CD4-positive, alpha-beta T cell (primary cell): ENCODE results near the gene IGF2BP2. TPM values are rescaled to one million over a fixed set of nuclear protein-coding genes. Genes with fewer than 3 reads are reported as not detected.

Experiments
- ATAC-seq: fragments of 200-7000 bp; cut with Tn5 transposase; one replicate; pipeline ENCODE4 v1.10.0; 2022; ENCODE audit warnings: mild to moderate bottlenecking; ENCODE audit not compliant: poor library complexity
- CTCF ChIA-PET: fragments of 350-600 bp; sonication (Branson Sonifier 250); formaldehyde crosslinking; loops from one replicate; lab custom pipeline; 2021; ENCODE audit warnings: antibody characterized with exemption, inconsistent platforms; lab: Charles Lee
- POLR2A ChIA-PET: fragments of 350-600 bp; sonication (Branson Sonifier 250); formaldehyde crosslinking; loops from one replicate; lab custom pipeline; 2021; ENCODE audit warnings: antibody characterized with exemption, inconsistent platforms; lab: Charles Lee
- DNase-seq, 14 experiments: peaks; one replicate each; pipeline ENCODE4 v3.0.0-alpha.2; 2013 to 2020; ENCODE audit warnings: mixed read lengths in 2 of 14
- H3K27ac ChIP-seq, 2 donors: one replicate each; pipeline versions ENCODE4 v1.5.1 to v1.7.0; 2013; ENCODE audit warnings: low read length in 2 of 2, low read depth in 1 of 2, mild to moderate bottlenecking in 1 of 2
- H3K27me3 ChIP-seq, 2 experiments: 1 replicate in 1 of 2; 2 replicates in 1 of 2; pipeline versions ENCODE4 v1.6.1 to v1.7.0; 2013; ENCODE audit warnings: low read length in 2 of 2, control low read depth in 1 of 2, mild to moderate bottlenecking in 1 of 2, moderate library complexity in 1 of 2; ENCODE audit not compliant: insufficient read depth in 2 of 2, control insufficient read depth in 1 of 2
- H3K36me3 ChIP-seq: one replicate; pipeline ENCODE4 v1.6.1; 2013; ENCODE audit warnings: low read length, control low read depth; ENCODE audit not compliant: insufficient read depth
- H3K4me1 ChIP-seq: one replicate; pipeline ENCODE4 v1.6.1; 2013; ENCODE audit warnings: low read length, control low read depth; ENCODE audit not compliant: insufficient read depth
- H3K4me3 ChIP-seq: one replicate; pipeline ENCODE4 v1.5.1; 2013; ENCODE audit warnings: mild to moderate bottlenecking, low read length, moderate library complexity
- H3K9me3 ChIP-seq, 2 experiments: 1 replicate in 1 of 2; 2 replicates in 1 of 2; pipeline versions ENCODE4 v1.6.1 to v1.7.0; 2013; ENCODE audit warnings: low read length in 2 of 2, mild to moderate bottlenecking in 2 of 2, control low read depth in 1 of 2, moderate library complexity in 1 of 2; ENCODE audit not compliant: control insufficient read depth in 1 of 2, insufficient read depth in 1 of 2
- H3K27ac Mint-ChIP-seq: one replicate; pipeline ENCODE4 v1.8.0; 2020; ENCODE audit warnings: mixed read lengths
- H3K27me3 Mint-ChIP-seq: one replicate; pipeline ENCODE4 v1.8.0; 2021; ENCODE audit warnings: mixed read lengths
- H3K36me3 Mint-ChIP-seq: one replicate; pipeline ENCODE4 v1.8.0; 2021; ENCODE audit warnings: low read depth, mixed read lengths
- H3K4me1 Mint-ChIP-seq: one replicate; pipeline ENCODE4 v1.8.0; 2021; ENCODE audit warnings: low read depth, mixed read lengths
- H3K4me3 Mint-ChIP-seq: one replicate; pipeline ENCODE4 v1.8.0; 2020; ENCODE audit warnings: mild to moderate bottlenecking, mixed read lengths
- H3K9me3 Mint-ChIP-seq: one replicate; pipeline ENCODE4 v1.8.0; 2020; ENCODE audit warnings: mixed read lengths
- CTCF ChIP-seq: fragments of 200-600 bp; IDR thresholded peaks from one replicate; pipeline ENCODE4 v1.8.0; 2022; ENCODE audit warnings: antibody characterized with exemption, mild to moderate bottlenecking
- intact Hi-C, 2 experiments: fragments of 100-400 bp; cut with DNase I in 1 of 2; cut with micrococcal nuclease in 1 of 2; formaldehyde crosslinking; loops; one replicate each; pipeline versions ENCODE4 v1.15.1 to v1.9.0; 2023 to 2025; cut with DNase I, micrococcal nuclease
- total RNA-seq, 174 experiments: library from RNA in 2 of 174; stranded (reverse) in 2 of 174; gene quantifications; one replicate each; pipeline ENCODE4 v1.2.3 and lab custom pipeline; 2021 to 2026

The IGF2BP2 gene
- total RNA-seq, 2 experiments from 2014 or later = 0.25 to 0.50 TPM

- H3K27me3 ChIP-seq = peaks cover 15 to 55% of the 10 kb centered on the region in 2 experiments
- H3K9me3 Mint-ChIP-seq = no peaks in the 10 kb centered on the region
- no peak for TF ChIP-seq CTCF
- no peak for ATAC-seq
- ChIA-PET CTCF (no interaction called here), POLR2A (no interaction called here)
- DNase-seq = no peak
- no peaks in the 10 kb centered on the region for H3K4me1 Mint-ChIP-seq
- no peak overlapping the region for H3K27ac ChIP-seq
- peaks cover 0 to 10% of the 10 kb centered on the region in 2 experiments for H3K9me3 ChIP-seq
- peaks cover 10% of the 10 kb centered on the region for H3K4me1 ChIP-seq
- intact Hi-C loops = no loop called here
- H3K4me3 ChIP-seq = no peak overlapping the region
- no peak overlapping the region for H3K4me3 Mint-ChIP-seq
- H3K36me3 Mint-ChIP-seq = no peaks in the 10 kb centered on the region
- peaks cover 70% of the 10 kb centered on the region for H3K27me3 Mint-ChIP-seq
- H3K27ac Mint-ChIP-seq = no peak overlapping the region
- H3K36me3 ChIP-seq = no peaks in the 10 kb centered on the region
These were observed 5.4 kb upstream of the IGF2BP2 start for GRCh38 chr3:185830018-185830797.

GRCh38 chr3:185828755-185829154 is 3.9 kb upstream of the IGF2BP2 start:
- peaks cover 68% of the 10 kb centered on the region for H3K27me3 Mint-ChIP-seq
- ChIA-PET POLR2A (interaction anchor here (0.7 kb wide), 1 partner anchor 12 kb away, joined by 3 read pairs; no protein-coding TSS in a partner anchor), CTCF (interaction anchor here (0.6 kb wide), 1 partner anchor 893 kb away, joined by 3 read pairs; no protein-coding TSS in a partner anchor)
- no peak for DNase-seq
- peaks cover 6% of the 10 kb centered on the region for H3K4me1 Mint-ChIP-seq
- no peak for ATAC-seq
- H3K4me3 Mint-ChIP-seq = no peak overlapping the region
- H3K4me1 ChIP-seq = peaks cover 19% of the 10 kb centered on the region
- no peaks in the 10 kb centered on the region for H3K36me3 ChIP-seq
- H3K9me3 ChIP-seq = peaks cover 0 to 10% of the 10 kb centered on the region in 2 experiments
- intact Hi-C loops = no loop called here
- no peaks in the 10 kb centered on the region for H3K36me3 Mint-ChIP-seq
- peaks cover 18 to 58% of the 10 kb centered on the region in 2 experiments for H3K27me3 ChIP-seq
- no peaks in the 10 kb centered on the region for H3K9me3 Mint-ChIP-seq
- H3K27ac Mint-ChIP-seq = no peak overlapping the region
- no peak overlapping the region for H3K27ac ChIP-seq
- H3K4me3 ChIP-seq = no peak overlapping the region
- no peak for TF ChIP-seq CTCF

- CTCF ChIA-PET = no interaction called here
- Mint-ChIP-seq H3K27me3 (peaks cover 74% of the 10 kb centered on the region), H3K9me3 (no peaks in the 10 kb centered on the region), H3K4me1 (peaks cover 12% of the 10 kb centered on the region), H3K4me3 (no peak overlapping the region), H3K27ac (no peak overlapping the region), H3K36me3 (no peaks in the 10 kb centered on the region)
- Histone ChIP-seq H3K9me3 (peaks cover 0 to 15% of the 10 kb centered on the region in 2 experiments), H3K36me3 (no peaks in the 10 kb centered on the region), H3K4me1 (peaks cover 27% of the 10 kb centered on the region), H3K27ac (no peak overlapping the region), H3K4me3 (no peak overlapping the region), H3K27me3 (peaks cover 24 to 66% of the 10 kb centered on the region in 2 experiments)
- POLR2A ChIA-PET = no interaction called here
- no peak for DNase-seq
- ATAC-seq = no peak
- no peak for TF ChIP-seq CTCF
- intact Hi-C loops = no loop called here
These were observed 2.9 kb upstream of the IGF2BP2 start for GRCh38 chr3:185827595-185828344.
